ENCODE measurements around the gene NID1.
"Not testable (repeated sequence)": the region's sequence is repeated elsewhere in the genome, so short reads cannot be mapped to it uniquely, and the experiment has no call there.

Gene NID1

DNA sequence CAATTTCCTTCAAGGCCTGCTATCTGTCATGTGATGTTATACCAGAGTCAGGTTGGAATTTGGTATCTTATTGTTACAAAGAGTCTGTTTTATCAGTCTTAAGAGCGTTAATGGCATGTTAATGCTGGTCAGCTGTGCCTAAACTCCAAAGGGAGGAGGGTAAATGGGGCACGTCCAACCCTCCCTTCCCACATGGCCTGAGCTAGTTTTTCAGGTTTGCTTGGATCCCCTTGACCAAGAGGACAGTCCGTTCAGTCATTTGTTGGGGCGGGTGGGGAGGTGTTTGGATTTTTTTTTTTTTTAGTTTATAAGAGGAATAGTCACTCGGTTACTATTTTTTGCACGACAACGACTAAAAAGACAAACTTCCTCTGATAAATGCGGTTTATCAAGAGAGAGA is 134.3 kb downstream of the NID1 start:
- no peak for DNase-seq

DNA sequence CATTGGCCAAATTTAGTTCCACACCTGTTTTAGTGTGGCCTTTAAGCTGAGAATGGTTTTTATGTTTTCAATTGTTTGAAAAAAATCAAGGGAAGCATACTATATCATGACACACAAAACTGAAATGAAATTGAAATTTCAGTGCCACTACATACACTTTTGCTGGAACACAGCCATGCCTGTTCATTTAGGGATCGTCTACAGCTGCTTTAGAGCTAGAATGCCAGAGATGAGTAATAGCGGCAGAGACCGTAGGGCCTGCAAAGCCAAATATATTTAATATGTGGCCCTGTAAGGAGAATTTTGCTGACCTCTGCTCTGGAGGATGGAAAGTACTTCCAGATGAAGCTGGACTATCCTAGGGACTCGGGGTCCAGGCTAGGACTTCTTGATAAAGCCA is 135.7 kb downstream of the NID1 start:
- no peak for DNase-seq

DNA sequence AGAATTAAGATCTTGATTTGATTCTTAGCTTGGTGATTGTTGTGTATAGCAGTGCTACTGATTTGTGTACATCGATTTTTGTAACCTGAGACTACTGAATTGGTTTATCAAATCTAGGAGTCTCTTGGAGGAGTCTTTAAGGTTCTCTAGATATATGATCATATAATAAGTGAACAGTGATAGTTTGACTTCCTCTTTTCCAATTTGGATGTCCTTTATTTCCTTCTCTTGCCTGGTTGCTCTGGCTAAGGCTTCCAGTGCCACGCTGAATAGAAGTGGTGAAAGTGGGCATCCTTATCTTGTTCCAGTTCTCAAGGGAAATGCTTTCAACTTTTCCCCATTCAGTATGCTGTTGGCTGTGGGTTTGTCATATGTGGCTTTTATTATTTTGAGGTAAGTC is 136.7 kb downstream of the NID1 start:
- DNase-seq, result no peak

DNA sequence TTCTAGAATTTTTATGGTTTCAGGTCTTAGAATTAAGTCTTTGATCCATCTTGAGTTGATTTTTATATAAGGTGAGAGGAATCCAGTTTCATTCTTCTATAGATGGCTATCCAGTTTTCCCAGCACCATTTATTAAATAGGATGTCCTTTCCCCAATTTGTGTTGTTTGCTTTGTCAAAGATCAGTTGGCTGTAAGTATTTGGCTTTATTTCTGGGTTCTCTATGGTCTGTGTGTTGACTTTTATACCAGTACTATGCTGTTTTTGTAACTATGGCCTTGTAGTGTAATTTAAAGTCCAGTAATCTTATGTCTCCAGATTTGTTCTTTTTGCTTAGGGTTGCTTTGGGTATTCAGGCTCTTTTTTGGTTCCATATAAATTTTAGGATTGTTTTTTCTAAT is 137.3 kb downstream of the NID1 start:
- not testable (repeated sequence) for DNase-seq
